PC-9 (cell line): ENCODE results near the gene LYPD6B. TPM values are rescaled to one million over a fixed set of nuclear protein-coding genes. Genes with fewer than 3 reads are reported as not detected.

Experiments used
- BruUV-seq: library from RNA; stranded (reverse); fragments of 400-500 nt; replicated peaks from 2 replicates; lab custom pipeline; 2021; lab: Mats Ljungman, UMichigan
- CTCF ChIA-PET: fragments of 300-600 bp; sonication (Branson Sonifier 250); formaldehyde crosslinking; loops from one replicate; lab custom pipeline; 2022; ENCODE audit warnings: antibody characterized with exemption; lab: Charles Lee
- POLR2A ChIA-PET: fragments of 300-600 bp; sonication (Branson Sonifier 250); formaldehyde crosslinking; loops from one replicate; lab custom pipeline; 2022; ENCODE audit warnings: antibody characterized with exemption; ENCODE audit not compliant: unreplicated experiment; lab: Charles Lee
- DNase-seq, 2 experiments: peaks; one replicate each; pipeline versions ENCODE4 v3.0.0 to v3.0.0-alpha.2; 2015 to 2022; ENCODE audit warnings: mixed read lengths in 1 of 2
- H2AFZ ChIP-seq: fragments of 200-600 bp; sonication (generic); 2 replicates; pipeline ENCODE4 v1.8.1; 2017; ENCODE audit warnings: antibody characterized with exemption
- H3F3A ChIP-seq: fragments of 200-600 bp; sonication (generic); 2 replicates; pipeline ENCODE4 v1.8.1; 2017; ENCODE audit warnings: antibody characterized with exemption, mild to moderate bottlenecking, low read depth; ENCODE audit not compliant: insufficient read depth
- H3K27ac ChIP-seq: fragments of 200-600 bp; sonication (generic); 2 replicates; pipeline ENCODE4 v1.6.1; 2016; ENCODE audit warnings: mixed run types
- H3K27me3 ChIP-seq: fragments of 200-600 bp; sonication (generic); 2 replicates; pipeline ENCODE4 v1.6.1; 2016; ENCODE audit warnings: low read depth, mixed run types; ENCODE audit not compliant: insufficient read depth
- H3K36me3 ChIP-seq: fragments of 200-600 bp; sonication (generic); 2 replicates; pipeline ENCODE4 v1.6.1; 2016; ENCODE audit warnings: low read depth, mixed run types
- H3K4me1 ChIP-seq: fragments of 200-600 bp; sonication (generic); replicated peaks from 2 replicates; pipeline ENCODE4 v1.6.1; 2016; ENCODE audit warnings: mixed run types; ENCODE audit not compliant: insufficient read depth
- H3K4me2 ChIP-seq: fragments of 200-600 bp; sonication (generic); 2 replicates; pipeline ENCODE4 v1.6.1; 2017; ENCODE audit warnings: mixed run types
- H3K4me3 ChIP-seq: fragments of 200-600 bp; sonication (generic); 2 replicates; pipeline ENCODE4 v1.6.1; 2016; ENCODE audit warnings: mixed run types
- H3K79me2 ChIP-seq: fragments of 200-600 bp; sonication (generic); 2 replicates; pipeline ENCODE4 v1.6.1; 2017; ENCODE audit warnings: low read depth, mixed run types
- H3K9me2 ChIP-seq: fragments of 200-600 bp; sonication (generic); 2 replicates; pipeline ENCODE4 v1.8.1; 2017; ENCODE audit warnings: mild to moderate bottlenecking; ENCODE audit not compliant: insufficient read depth
- H3K9me3 ChIP-seq: fragments of 200-600 bp; sonication (generic); 2 replicates; pipeline ENCODE4 v1.8.1; 2016; ENCODE audit warnings: low read depth; ENCODE audit not compliant: insufficient read depth
- H4K20me1 ChIP-seq: fragments of 200-600 bp; sonication (generic); 2 replicates; pipeline ENCODE4 v1.8.1; 2017; ENCODE audit not compliant: insufficient read depth
- EZH2 ChIP-seq: fragments of 200-600 bp; sonication (generic); IDR thresholded peaks from 2 replicates; pipeline ENCODE4 v1.8.0; 2017; ENCODE audit warnings: antibody characterized with exemption, low read depth
- intact Hi-C: fragments of 100-400 bp; cut with micrococcal nuclease; formaldehyde crosslinking; loops from one replicate; pipeline ENCODE4 v1.10.0; 2022; ENCODE audit not compliant: unreplicated experiment
- total RNA-seq: library from RNA; stranded (reverse); gene quantifications from 2 replicates; pipeline ENCODE4 v1.2.3, GENCODE V29; 2021
- TF ChIP-seq, protein P1 (sequence below): fragments of 200-600 bp; sonication (generic); conservative IDR thresholded peaks from 2 replicates; pipeline ENCODE4 v1.6.1; 2017; ENCODE audit warnings: mixed run types, antibody characterized with exemption, mild to moderate bottlenecking, moderate library complexity

Gene LYPD6B
- total RNA-seq, 1 experiment from 2014 or later: 10.0 TPM

DNA sequence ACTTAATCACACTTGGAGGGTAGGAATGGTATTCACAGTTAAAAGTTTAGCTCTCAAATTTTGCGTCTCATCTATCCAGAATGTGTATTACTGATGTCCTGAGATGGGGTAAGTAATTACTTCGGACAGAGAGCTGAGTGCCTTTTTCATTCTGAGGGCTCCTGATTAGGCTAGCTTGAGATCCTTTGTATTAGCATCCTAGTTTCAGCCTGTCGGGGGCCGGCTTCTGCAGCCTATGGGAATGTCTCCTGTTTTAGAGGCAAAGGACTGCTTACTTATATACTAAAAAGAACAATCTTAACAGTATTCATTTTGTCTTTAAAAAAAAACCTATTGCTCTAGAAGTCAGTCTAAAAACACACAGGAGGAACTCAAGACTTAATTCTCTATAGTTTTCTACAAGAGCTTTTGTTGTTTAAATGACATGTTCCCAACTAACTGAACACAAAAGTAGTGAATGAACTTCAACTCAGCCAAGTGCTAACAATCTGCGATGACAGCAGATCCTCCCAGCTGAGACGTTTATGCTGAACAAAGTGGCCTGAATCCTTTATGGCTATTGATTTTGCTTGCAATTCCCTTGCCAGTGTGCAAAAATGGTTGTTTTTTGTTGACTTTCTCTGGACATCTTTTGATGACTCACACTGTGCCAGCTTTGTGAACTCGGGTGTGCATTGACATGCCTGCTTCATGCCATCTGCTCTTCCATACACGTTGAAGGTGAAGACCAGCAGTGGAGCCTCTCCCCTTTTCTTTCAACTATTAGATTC, 118.7 kb downstream of the LYPD6B start:
- no peaks in the 10 kb centered on the region for H3K9me2 ChIP-seq
- no peak overlapping the region for H3K27ac ChIP-seq
- no peaks in the 10 kb centered on the region for H4K20me1 ChIP-seq
- ChIA-PET CTCF (no interaction called here), POLR2A (no interaction called here)
- no TSS peak for BruUV-seq
- DNase-seq: no peak
- no peak for TF ChIP-seq EZH2
- TF ChIP-seq, protein P1, sequence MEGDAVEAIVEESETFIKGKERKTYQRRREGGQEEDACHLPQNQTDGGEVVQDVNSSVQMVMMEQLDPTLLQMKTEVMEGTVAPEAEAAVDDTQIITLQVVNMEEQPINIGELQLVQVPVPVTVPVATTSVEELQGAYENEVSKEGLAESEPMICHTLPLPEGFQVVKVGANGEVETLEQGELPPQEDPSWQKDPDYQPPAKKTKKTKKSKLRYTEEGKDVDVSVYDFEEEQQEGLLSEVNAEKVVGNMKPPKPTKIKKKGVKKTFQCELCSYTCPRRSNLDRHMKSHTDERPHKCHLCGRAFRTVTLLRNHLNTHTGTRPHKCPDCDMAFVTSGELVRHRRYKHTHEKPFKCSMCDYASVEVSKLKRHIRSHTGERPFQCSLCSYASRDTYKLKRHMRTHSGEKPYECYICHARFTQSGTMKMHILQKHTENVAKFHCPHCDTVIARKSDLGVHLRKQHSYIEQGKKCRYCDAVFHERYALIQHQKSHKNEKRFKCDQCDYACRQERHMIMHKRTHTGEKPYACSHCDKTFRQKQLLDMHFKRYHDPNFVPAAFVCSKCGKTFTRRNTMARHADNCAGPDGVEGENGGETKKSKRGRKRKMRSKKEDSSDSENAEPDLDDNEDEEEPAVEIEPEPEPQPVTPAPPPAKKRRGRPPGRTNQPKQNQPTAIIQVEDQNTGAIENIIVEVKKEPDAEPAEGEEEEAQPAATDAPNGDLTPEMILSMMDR: no peak
- H3K4me1 ChIP-seq: no peaks in the 10 kb centered on the region
- intact Hi-C loops: no loop called here
- H3K27me3 ChIP-seq: no peaks in the 10 kb centered on the region
- no peaks in the 10 kb centered on the region for H3F3A ChIP-seq
- H3K9me3 ChIP-seq: no peaks in the 10 kb centered on the region
- H2AFZ ChIP-seq: no peak overlapping the region
- no peaks in the 10 kb centered on the region for H3K36me3 ChIP-seq
- H3K4me2 ChIP-seq: no peak overlapping the region
- H3K79me2 ChIP-seq: no peaks in the 10 kb centered on the region
- H3K4me3 ChIP-seq: no peak overlapping the region

DNA sequence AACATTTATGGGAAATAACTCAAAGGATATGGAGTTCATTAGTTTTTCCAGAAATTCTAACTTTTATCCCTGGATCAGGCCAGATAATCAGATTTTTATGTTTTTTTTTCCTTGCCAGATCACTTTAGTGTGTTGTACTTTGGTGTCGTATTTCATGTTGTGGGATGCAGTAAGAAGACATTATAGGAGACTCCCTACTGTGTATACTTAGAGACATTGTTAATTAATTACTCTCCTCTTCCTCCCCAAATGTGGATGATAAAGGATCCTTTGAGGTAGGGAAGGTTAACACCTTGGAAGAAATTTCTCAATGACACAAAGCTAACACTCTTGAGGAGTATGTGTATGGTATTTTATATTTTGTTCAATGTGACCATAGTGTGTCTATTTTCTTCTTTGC, 120.5 kb downstream of the LYPD6B start:
- H3K4me1 ChIP-seq: 0 out of 2 replicates have a peak, but pooled peaks cover 2% of the 10 kb centered on the region
- no TSS peak for BruUV-seq
- no peaks in the 10 kb centered on the region for H3F3A ChIP-seq
- intact Hi-C loops: no loop called here
- H4K20me1 ChIP-seq: no peaks in the 10 kb centered on the region
- TF ChIP-seq EZH2: no peak
- TF ChIP-seq, protein P1: no peak
- H3K4me3 ChIP-seq: no peak overlapping the region
- no peaks in the 10 kb centered on the region for H3K9me2 ChIP-seq
- H3K9me3 ChIP-seq: no peaks in the 10 kb centered on the region
- no peak for DNase-seq
- H3K4me2 ChIP-seq: no peak overlapping the region
- no peaks in the 10 kb centered on the region for H3K79me2 ChIP-seq
- POLR2A ChIA-PET: no interaction called here
- no peaks in the 10 kb centered on the region for H3K36me3 ChIP-seq
- no peak overlapping the region for H3K27ac ChIP-seq
- H3K27me3 ChIP-seq: no peaks in the 10 kb centered on the region
- H2AFZ ChIP-seq: no peak overlapping the region
- CTCF ChIA-PET: no interaction called here

DNA sequence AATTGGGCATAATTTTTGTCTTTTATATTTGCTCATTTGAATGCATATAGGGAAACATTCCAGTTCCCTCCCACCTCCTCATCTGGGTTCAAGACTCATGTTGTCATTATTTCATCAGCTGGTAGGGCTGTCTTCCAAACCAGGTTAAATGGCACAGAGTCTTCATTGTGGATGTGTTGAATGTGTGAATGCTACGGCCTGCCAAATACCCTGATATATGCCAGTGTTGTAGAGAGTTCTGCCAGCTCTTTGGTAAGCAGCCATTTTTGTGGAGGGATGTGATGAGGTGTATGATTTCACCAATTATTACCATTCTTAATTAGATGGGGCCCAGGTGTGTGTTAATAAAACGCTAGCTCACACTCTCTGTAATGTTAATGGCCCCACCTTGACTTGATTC, 121.7 kb downstream of the LYPD6B start:
- Histone ChIP-seq H4K20me1 (no peaks in the 10 kb centered on the region), H3K27ac (no peak overlapping the region), H3K36me3 (no peaks in the 10 kb centered on the region), H3K9me3 (no peaks in the 10 kb centered on the region), H3F3A (no peaks in the 10 kb centered on the region), H3K4me3 (no peak overlapping the region), H3K79me2 (no peaks in the 10 kb centered on the region), H3K9me2 (no peaks in the 10 kb centered on the region), H3K4me1 (peaks cover 12% of the 10 kb centered on the region), H3K4me2 (no peak overlapping the region), H2AFZ (no peak overlapping the region), H3K27me3 (no peaks in the 10 kb centered on the region)
- BruUV-seq: no TSS peak
- DNase-seq: no peak
- POLR2A ChIA-PET: no interaction called here
- CTCF ChIA-PET: no interaction called here
- TF ChIP-seq EZH2: no peak
- TF ChIP-seq, protein P1: no peak
- intact Hi-C loops: loop anchor here (10.0 kb wide), 1 partner anchor 405 kb away; no protein-coding TSS in a partner anchor
